B cell (primary cell): Measurements from ENCODE around the gene MAB21L3.

Source experiments
- EZH2 ChIP-seq: IDR thresholded peaks from 2 replicates; pipeline ENCODE4 v1.6.1; 2012; ENCODE audit warnings: borderline replicate concordance, low read depth, mild to moderate bottlenecking, moderate library complexity, low read length; ENCODE audit not compliant: insufficient read depth, poor library complexity, severe bottlenecking
- TF ChIP-seq, protein P1 (sequence below): fragments of 200-600 bp; IDR thresholded peaks from one replicate; pipeline ENCODE4 v1.8.0; 2022; ENCODE audit warnings: antibody characterized with exemption, mild to moderate bottlenecking

DNA sequence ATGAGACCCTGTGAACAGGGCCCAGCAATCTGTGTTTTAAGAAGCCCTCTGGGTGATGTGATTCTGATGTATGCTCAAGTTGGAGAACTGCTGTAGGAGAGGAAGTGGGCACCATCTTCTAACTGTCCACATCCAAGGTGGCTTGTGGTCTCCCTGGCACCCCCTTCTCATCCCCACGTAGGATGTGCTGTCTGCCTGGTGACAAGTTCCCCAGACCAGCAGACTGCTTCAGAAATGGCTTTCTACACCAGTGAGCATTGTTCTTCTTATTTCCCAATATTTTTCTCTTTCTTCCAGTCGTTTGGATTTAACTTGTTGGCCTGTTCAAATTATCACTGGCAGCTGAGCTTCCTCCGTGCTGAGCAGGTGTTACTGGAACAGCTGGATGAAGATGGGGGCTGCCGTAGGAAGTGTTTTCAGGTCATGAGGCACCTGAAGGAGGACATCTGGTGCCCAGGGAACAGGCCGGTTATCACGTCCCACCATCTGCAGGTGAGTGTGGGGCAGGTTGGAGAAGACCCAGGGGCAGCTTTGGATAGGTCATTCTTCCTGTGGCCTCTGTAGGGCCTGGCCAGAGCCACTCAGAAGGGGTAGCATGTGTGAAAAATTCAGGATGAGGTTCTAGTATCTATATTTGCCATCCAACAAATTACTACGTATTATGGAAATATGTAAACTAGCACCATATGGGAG lies 16.8 kb downstream of the MAB21L3 start:
- TF ChIP-seq, protein P1, sequence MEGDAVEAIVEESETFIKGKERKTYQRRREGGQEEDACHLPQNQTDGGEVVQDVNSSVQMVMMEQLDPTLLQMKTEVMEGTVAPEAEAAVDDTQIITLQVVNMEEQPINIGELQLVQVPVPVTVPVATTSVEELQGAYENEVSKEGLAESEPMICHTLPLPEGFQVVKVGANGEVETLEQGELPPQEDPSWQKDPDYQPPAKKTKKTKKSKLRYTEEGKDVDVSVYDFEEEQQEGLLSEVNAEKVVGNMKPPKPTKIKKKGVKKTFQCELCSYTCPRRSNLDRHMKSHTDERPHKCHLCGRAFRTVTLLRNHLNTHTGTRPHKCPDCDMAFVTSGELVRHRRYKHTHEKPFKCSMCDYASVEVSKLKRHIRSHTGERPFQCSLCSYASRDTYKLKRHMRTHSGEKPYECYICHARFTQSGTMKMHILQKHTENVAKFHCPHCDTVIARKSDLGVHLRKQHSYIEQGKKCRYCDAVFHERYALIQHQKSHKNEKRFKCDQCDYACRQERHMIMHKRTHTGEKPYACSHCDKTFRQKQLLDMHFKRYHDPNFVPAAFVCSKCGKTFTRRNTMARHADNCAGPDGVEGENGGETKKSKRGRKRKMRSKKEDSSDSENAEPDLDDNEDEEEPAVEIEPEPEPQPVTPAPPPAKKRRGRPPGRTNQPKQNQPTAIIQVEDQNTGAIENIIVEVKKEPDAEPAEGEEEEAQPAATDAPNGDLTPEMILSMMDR = no peak
- no peak for TF ChIP-seq EZH2
